Mucosa of descending colon (tissue), 3 donors: ENCODE results near the gene OR2A7. TPM values are rescaled to one million over a fixed set of nuclear protein-coding genes. Genes with fewer than 3 reads are reported as not detected.
"Not testable (repeated sequence)": the region's sequence is repeated elsewhere in the genome, so short reads cannot be mapped to it uniquely, and the experiment has no call there.

ENCODE experiments used
- ATAC-seq: fragments of 200-7000 bp; cut with Tn5 transposase; one replicate; pipeline ENCODE4 v1.9.1; 2020; ENCODE audit warnings: mild to moderate bottlenecking, moderate library complexity
- DNase-seq, 3 donors: peaks; one replicate each; pipeline ENCODE4 v3.0.0-alpha.2; 2020
- H3K36me3 ChIP-seq: fragments of 200-600 bp; one replicate; pipeline ENCODE4 v1.8.0; 2021; ENCODE audit warnings: low read depth, mild to moderate bottlenecking
- H3K4me1 ChIP-seq: fragments of 200-600 bp; one replicate; pipeline ENCODE4 v1.8.0; 2021; ENCODE audit warnings: low read depth, mild to moderate bottlenecking
- H3K4me3 ChIP-seq: fragments of 200-600 bp; one replicate; pipeline ENCODE4 v1.8.0; 2021; ENCODE audit warnings: mild to moderate bottlenecking
- H3K9me3 ChIP-seq: fragments of 200-600 bp; one replicate; pipeline ENCODE4 v1.8.0; 2021; ENCODE audit warnings: mild to moderate bottlenecking
- intact Hi-C, 2 donors: fragments of 100-400 bp; cut with DNase I in 1 of 2; cut with micrococcal nuclease in 1 of 2; formaldehyde crosslinking; loops; one replicate each; pipeline versions ENCODE4 v1.11.0 to v1.11.1; 2022; cut with DNase I, micrococcal nuclease
- total RNA-seq, 3 donors: library from RNA; stranded (reverse); fragmentation: NEBNext Ultra II Directional in 2 of 3; extraction: Animal tissue kit (Norgen Biotek cat#: 25700) in 2 of 3; gene quantifications; one replicate each; pipeline versions ENCODE4 v1.2.1 to v1.2.4, GENCODE V29; 2021 to 2023
- TF ChIP-seq, protein P1 (sequence below): fragments of 200-600 bp; IDR thresholded peaks from one replicate; pipeline ENCODE4 v1.8.0; 2022; ENCODE audit warnings: antibody characterized with exemption, mild to moderate bottlenecking
- donor health status: DM: no; HTN: no; CAD: no; lungs with moderate emphysema.
- donor health status: DM: no; HTN: no; CAD: no.
- donor health status: DM: no; HTN: yes; CAD: no.

OR2A7 gene
- total RNA-seq, 3 donors from 2014 or later, result 12.4 to 46.2 (median 16.2) TPM

GRCh38 chr7:144282490-144282889 is 17.9 kb upstream of the OR2A7 start:
- H3K4me1 ChIP-seq, H3K9me3 ChIP-seq, intact Hi-C loops, H3K4me3 ChIP-seq, ATAC-seq, H3K36me3 ChIP-seq: not testable (repeated sequence)
- peak in 1 of 3 donors; percentile 18 for DNase-seq

- H3K36me3 ChIP-seq, H3K4me1 ChIP-seq, DNase-seq, H3K9me3 ChIP-seq, intact Hi-C loops, H3K4me3 ChIP-seq: not testable (repeated sequence)
- peak; percentile 6 for ATAC-seq
These were observed 17.4 kb upstream of the OR2A7 start for GRCh38 chr7:144281981-144282380.

GRCh38 chr7:144280010-144280409 is 15.4 kb upstream of the OR2A7 start:
- DNase-seq, H3K4me3 ChIP-seq, H3K9me3 ChIP-seq, H3K36me3 ChIP-seq, H3K4me1 ChIP-seq, intact Hi-C loops: not testable (repeated sequence)
- ATAC-seq, result peak; percentile 54

GRCh38 chr7:144275281-144275680 is 10.7 kb upstream of the OR2A7 start:
- DNase-seq, H3K9me3 ChIP-seq, H3K4me3 ChIP-seq, H3K36me3 ChIP-seq, intact Hi-C loops, H3K4me1 ChIP-seq, ATAC-seq: not testable (repeated sequence)

DNA sequence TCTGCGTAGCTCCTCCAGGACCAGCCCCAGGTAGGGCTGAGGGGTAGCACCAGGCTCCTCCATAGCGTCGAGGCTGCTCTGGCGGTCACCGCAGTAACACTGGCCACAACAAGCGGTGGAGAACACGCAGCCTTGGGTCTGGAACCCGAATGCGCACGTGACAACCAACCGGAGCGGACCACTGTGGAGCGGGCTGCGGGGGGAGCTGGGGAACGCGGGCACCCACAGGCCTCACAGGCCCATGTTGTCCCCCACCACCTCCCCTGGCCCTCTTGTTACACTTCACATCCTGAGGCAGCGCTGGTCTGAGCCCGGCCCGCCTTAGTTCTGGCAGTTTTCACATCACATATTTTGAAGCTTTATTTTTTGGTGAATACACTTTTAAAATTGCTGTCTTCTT is 4.6 kb upstream of the OR2A7 start, which contains the start of gene CTAGE8:
Gene CTAGE8, minus strand, starts transcription at position 101 of the 400 bp plus-strand sequence. Its CDS starts 38 bp downstream, at position 63.
- ATAC-seq, H3K4me1 ChIP-seq, H3K9me3 ChIP-seq, intact Hi-C loops, H3K4me3 ChIP-seq, DNase-seq, H3K36me3 ChIP-seq: not testable (repeated sequence)

DNA sequence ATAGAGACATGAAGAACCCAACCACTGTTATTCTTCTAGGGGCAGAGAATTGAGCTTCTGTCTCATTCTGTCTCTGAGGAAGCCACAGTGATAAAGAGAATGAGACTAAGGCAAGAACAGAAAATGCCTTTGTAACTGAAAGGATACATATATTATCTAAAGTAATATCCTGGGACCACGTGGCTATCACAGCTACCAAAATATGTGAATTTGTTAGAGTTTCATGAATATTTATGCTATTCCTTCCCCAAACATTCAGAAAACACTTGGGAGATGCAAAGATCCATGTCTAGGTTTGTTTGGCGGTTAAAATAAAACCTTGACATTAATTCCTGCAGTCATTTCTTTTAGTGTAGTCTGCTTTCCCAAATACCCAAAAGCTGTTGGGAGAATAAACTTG is 2.5 kb downstream of the OR2A7 start:
- H3K4me3 ChIP-seq, H3K9me3 ChIP-seq, H3K4me1 ChIP-seq, H3K36me3 ChIP-seq, DNase-seq, intact Hi-C loops, ATAC-seq: not testable (repeated sequence)

GRCh38 chr7:144259067-144259466 is 5.5 kb downstream of the OR2A7 start:
- intact Hi-C loops, DNase-seq, H3K9me3 ChIP-seq, H3K36me3 ChIP-seq, H3K4me1 ChIP-seq, ATAC-seq, H3K4me3 ChIP-seq: not testable (repeated sequence)

GRCh38 chr7:144256112-144256511 is 8.5 kb downstream of the OR2A7 start:
- no peaks in the 10 kb centered on the region for H3K36me3 ChIP-seq
- TF ChIP-seq, protein P1, sequence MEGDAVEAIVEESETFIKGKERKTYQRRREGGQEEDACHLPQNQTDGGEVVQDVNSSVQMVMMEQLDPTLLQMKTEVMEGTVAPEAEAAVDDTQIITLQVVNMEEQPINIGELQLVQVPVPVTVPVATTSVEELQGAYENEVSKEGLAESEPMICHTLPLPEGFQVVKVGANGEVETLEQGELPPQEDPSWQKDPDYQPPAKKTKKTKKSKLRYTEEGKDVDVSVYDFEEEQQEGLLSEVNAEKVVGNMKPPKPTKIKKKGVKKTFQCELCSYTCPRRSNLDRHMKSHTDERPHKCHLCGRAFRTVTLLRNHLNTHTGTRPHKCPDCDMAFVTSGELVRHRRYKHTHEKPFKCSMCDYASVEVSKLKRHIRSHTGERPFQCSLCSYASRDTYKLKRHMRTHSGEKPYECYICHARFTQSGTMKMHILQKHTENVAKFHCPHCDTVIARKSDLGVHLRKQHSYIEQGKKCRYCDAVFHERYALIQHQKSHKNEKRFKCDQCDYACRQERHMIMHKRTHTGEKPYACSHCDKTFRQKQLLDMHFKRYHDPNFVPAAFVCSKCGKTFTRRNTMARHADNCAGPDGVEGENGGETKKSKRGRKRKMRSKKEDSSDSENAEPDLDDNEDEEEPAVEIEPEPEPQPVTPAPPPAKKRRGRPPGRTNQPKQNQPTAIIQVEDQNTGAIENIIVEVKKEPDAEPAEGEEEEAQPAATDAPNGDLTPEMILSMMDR, result no peak
- intact Hi-C loops, result no loop called here
- no peaks in the 10 kb centered on the region for H3K9me3 ChIP-seq
- no peak overlapping the region for H3K4me3 ChIP-seq
- ATAC-seq (no peak), DNase-seq (no peak)
- no peaks in the 10 kb centered on the region for H3K4me1 ChIP-seq

DNA sequence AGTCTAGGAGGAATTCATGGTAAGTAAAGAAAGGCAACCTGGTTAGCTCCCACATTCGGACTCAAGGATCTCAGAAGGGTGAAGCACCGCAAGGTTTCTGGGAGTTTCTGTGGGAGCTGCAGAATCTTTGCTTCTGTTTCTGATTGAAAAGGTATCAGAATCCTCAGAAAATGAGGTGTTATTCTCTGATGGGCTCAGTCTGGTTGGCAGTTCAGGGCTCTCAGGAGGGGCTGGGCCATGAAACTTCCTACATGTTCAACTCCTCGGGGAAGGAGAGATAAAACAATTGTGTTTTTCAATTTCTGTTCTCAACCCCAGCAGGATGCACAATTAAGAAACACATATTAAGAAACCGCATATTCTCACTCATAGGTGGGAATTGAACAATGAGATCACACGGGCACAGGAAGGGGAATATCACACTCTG is 9.1 kb downstream of the OR2A7 start:
- Histone ChIP-seq H3K9me3 (no peaks in the 10 kb centered on the region), H3K4me3 (no peak overlapping the region), H3K36me3 (no peaks in the 10 kb centered on the region), H3K4me1 (no peaks in the 10 kb centered on the region)
- TF ChIP-seq, protein P1, result no peak
- intact Hi-C loops, result no loop called here
- DNase-seq (no peak), ATAC-seq (no peak)

- DNase-seq, H3K9me3 ChIP-seq, H3K4me3 ChIP-seq, H3K4me1 ChIP-seq, ATAC-seq, H3K36me3 ChIP-seq, intact Hi-C loops: not testable (repeated sequence)
These were observed 12.3 kb downstream of the OR2A7 start for GRCh38 chr7:144252307-144252706.

- H3K4me3 ChIP-seq, H3K9me3 ChIP-seq, intact Hi-C loops, ATAC-seq, H3K4me1 ChIP-seq, DNase-seq, H3K36me3 ChIP-seq: not testable (repeated sequence)
These were observed 16.8 kb downstream of the OR2A7 start for GRCh38 chr7:144247674-144248330.

GRCh38 chr7:144246967-144247366 is 17.6 kb downstream of the OR2A7 start:
- H3K9me3 ChIP-seq, H3K4me1 ChIP-seq, H3K36me3 ChIP-seq, H3K4me3 ChIP-seq, DNase-seq, ATAC-seq, intact Hi-C loops: not testable (repeated sequence)

- H3K9me3 ChIP-seq, H3K36me3 ChIP-seq, intact Hi-C loops, H3K4me3 ChIP-seq, DNase-seq, ATAC-seq, H3K4me1 ChIP-seq: not testable (repeated sequence)
These were observed 19.2 kb downstream of the OR2A7 start for GRCh38 chr7:144245372-144245771.
